ENCODE measurements around the gene CAB39.

CAB39 gene

GRCh38 chr2:230861552-230862255 lies 149.1 kb downstream of the CAB39 start:
- no peak for TF ChIP-seq CTCF (IDR thresholded peaks at IDR 0.05; ENCODE audit: low read length, missing control alignments)
- no peak overlapping the region for H3K4me3 ChIP-seq (replicated peaks; ENCODE audit: low read depth, low read length)
- DNase-seq (ENCODE audit: low read depth) = no peak

GRCh38 chr2:230862292-230862691 lies 149.7 kb downstream of the CAB39 start:
- no peak for DNase-seq (ENCODE audit: low read depth)
- H3K4me3 ChIP-seq (replicated peaks; ENCODE audit: low read depth, low read length) = no peak overlapping the region
- TF ChIP-seq CTCF (IDR thresholded peaks at IDR 0.05; ENCODE audit: low read length, missing control alignments) = no peak

- TF ChIP-seq CTCF (IDR thresholded peaks at IDR 0.05; ENCODE audit: low read length, missing control alignments) = no peak
- DNase-seq (ENCODE audit: low read depth) = no peak
- no peak overlapping the region for H3K4me3 ChIP-seq (replicated peaks; ENCODE audit: low read depth, low read length)
Measured at GRCh38 chr2:230863031-230863430, 150.4 kb downstream of the CAB39 start.

GRCh38 chr2:230863442-230864121 lies 150.9 kb downstream of the CAB39 start:
- DNase-seq (ENCODE audit: low read depth) = no peak
- TF ChIP-seq CTCF (IDR thresholded peaks at IDR 0.05; ENCODE audit: low read length, missing control alignments) = no peak
- H3K4me3 ChIP-seq (replicated peaks; ENCODE audit: low read depth, low read length) = no peak overlapping the region

- no peak for DNase-seq (ENCODE audit: low read depth)
- no peak for TF ChIP-seq CTCF (IDR thresholded peaks at IDR 0.05; ENCODE audit: low read length, missing control alignments)
Measured at GRCh38 chr2:230864122-230864604, 151.5 kb downstream of the CAB39 start.

GRCh38 chr2:230864605-230865306 lies 152.1 kb downstream of the CAB39 start, which contains the start of gene ITM2C:
TSS of gene ITM2C (plus strand) at chr2:230864942. CDS start at chr2:230865026, 84 bp downstream.
- peak within 1 kb of the TSS; percentile 78 for H3K4me3 ChIP-seq (replicated peaks; ENCODE audit: low read depth, low read length)
- peak; percentile 17 for TF ChIP-seq CTCF (IDR thresholded peaks at IDR 0.05; ENCODE audit: low read length, missing control alignments)
- peak; percentile 67 for DNase-seq (ENCODE audit: low read depth)

More at GRCh38 chr2:230864122-230864604, 151.5 kb downstream of the CAB39 start:
- peak overlapping the region; percentile 78 for H3K4me3 ChIP-seq (replicated peaks; ENCODE audit: low read depth, low read length)

All from fibroblast of pulmonary artery (primary cell).